Panc1 (cell line): ENCODE data around the gene SLC25A10. TPM values are rescaled to one million over a fixed set of nuclear protein-coding genes. Genes with fewer than 3 reads are reported as not detected.

Experiments used
- ATAC-seq: fragments of 200-7000 bp; cut with Tn5 transposase; 2 replicates; pipeline ENCODE4 v1.9.1; 2020; ENCODE audit warnings: mild to moderate bottlenecking, moderate library complexity
- BruUV-seq: library from RNA; stranded (reverse); fragments of 400-500 nt; replicated peaks from 2 replicates; lab custom pipeline; 2021; lab: Mats Ljungman, UMichigan
- CTCF ChIA-PET: fragments of 300-600 bp; sonication (Branson Sonifier 250); formaldehyde crosslinking; loops from one replicate; lab custom pipeline; 2022; ENCODE audit warnings: antibody characterized with exemption; lab: Charles Lee
- POLR2A ChIA-PET: fragments of 300-600 bp; sonication (Branson Sonifier 250); formaldehyde crosslinking; loops from one replicate; lab custom pipeline; 2022; ENCODE audit warnings: antibody characterized with exemption; lab: Charles Lee
- DNase-seq: peaks from one replicate; pipeline ENCODE4 v3.0.0-alpha.2; 2010; ENCODE audit warnings: low read depth, low spot score
- H3K27ac ChIP-seq: 2 replicates; pipeline ENCODE4 v1.5.1; 2011; ENCODE audit warnings: mild to moderate bottlenecking, low read length, inconsistent platforms
- H3K27me3 ChIP-seq: fragments of 200-500 bp; sonication (Bioruptor generic); 2 replicates; pipeline ENCODE4 v1.6.0; 2014; ENCODE audit warnings: low read length, inconsistent platforms; ENCODE audit not compliant: control insufficient read depth, insufficient read depth
- H3K36me3 ChIP-seq: fragments of 200-500 bp; sonication (Bioruptor generic); 2 replicates; pipeline ENCODE4 v1.5.1; 2014; ENCODE audit warnings: inconsistent platforms, mild to moderate bottlenecking, low read length, moderate library complexity; ENCODE audit not compliant: control insufficient read depth, insufficient read depth
- H3K4me1 ChIP-seq: 2 replicates; pipeline ENCODE4 v1.5.1; 2011; ENCODE audit warnings: inconsistent platforms, mild to moderate bottlenecking, low read length, moderate library complexity; ENCODE audit not compliant: control insufficient read depth, insufficient read depth
- H3K4me3 ChIP-seq, 2 experiments: 2 replicates each; pipeline ENCODE4 v1.5.1; 2011 to 2012; ENCODE audit warnings: low read depth in 2 of 2, low read length in 2 of 2, mild to moderate bottlenecking in 2 of 2, inconsistent platforms in 1 of 2, moderate library complexity in 1 of 2
- H3K9me3 ChIP-seq: fragments of 200-500 bp; sonication (Bioruptor generic); 2 replicates; pipeline ENCODE4 v1.5.1; 2014; ENCODE audit warnings: low read depth, mild to moderate bottlenecking, inconsistent platforms, low read length, moderate library complexity; ENCODE audit not compliant: control insufficient read depth, insufficient read depth
- POLR2AphosphoS5 ChIP-seq: IDR thresholded peaks from 2 replicates; pipeline ENCODE4 v1.6.1; 2012; ENCODE audit warnings: mild to moderate bottlenecking, low read depth, low read length, moderate library complexity
- SIN3A ChIP-seq: IDR thresholded peaks from 2 replicates; pipeline ENCODE4 v1.6.1; 2012; ENCODE audit warnings: low read depth, mild to moderate bottlenecking, low read length, moderate library complexity, borderline replicate concordance; ENCODE audit not compliant: insufficient read depth
- TCF7L2 ChIP-seq: IDR thresholded peaks from 2 replicates; pipeline ENCODE4 v1.6.1; 2011; ENCODE audit warnings: mild to moderate bottlenecking, low read depth, low read length, inconsistent platforms
- in situ Hi-C: cut with HindIII; loops from 2 replicates; pipeline ENCODE4 v1.10.0; 2016; ENCODE audit warnings: low sequenced_read_pairs, low pct_unique_long_range_greater_than_20kb
- intact Hi-C: fragments of 100-400 bp; cut with micrococcal nuclease; formaldehyde crosslinking; loops from one replicate; pipeline ENCODE4 v1.10.0; 2022; ENCODE audit not compliant: unreplicated experiment
- total RNA-seq: library from RNA; stranded (reverse); gene quantifications from one replicate; pipeline ENCODE4 v1.2.1, GENCODE V29; 2021; ENCODE audit not compliant: unreplicated experiment
- TF ChIP-seq, protein P1 (sequence below): fragments of 450-650 bp; IDR thresholded peaks from 2 replicates; pipeline ENCODE4 v1.5.1; 2017; ENCODE audit warnings: mild to moderate bottlenecking
- TF ChIP-seq, protein P2 (sequence below), 2 experiments: IDR thresholded peaks; 2 replicates each; pipeline ENCODE4 v1.6.1; 2011 to 2012; ENCODE audit warnings: low read depth in 2 of 2, control low read depth in 1 of 2, low read length in 1 of 2, mild to moderate bottlenecking in 1 of 2, moderate library complexity in 1 of 2; ENCODE audit not compliant: insufficient read depth in 1 of 2

SLC25A10 gene
- total RNA-seq, 1 experiment from 2014 or later = 81.2 TPM

DNA sequence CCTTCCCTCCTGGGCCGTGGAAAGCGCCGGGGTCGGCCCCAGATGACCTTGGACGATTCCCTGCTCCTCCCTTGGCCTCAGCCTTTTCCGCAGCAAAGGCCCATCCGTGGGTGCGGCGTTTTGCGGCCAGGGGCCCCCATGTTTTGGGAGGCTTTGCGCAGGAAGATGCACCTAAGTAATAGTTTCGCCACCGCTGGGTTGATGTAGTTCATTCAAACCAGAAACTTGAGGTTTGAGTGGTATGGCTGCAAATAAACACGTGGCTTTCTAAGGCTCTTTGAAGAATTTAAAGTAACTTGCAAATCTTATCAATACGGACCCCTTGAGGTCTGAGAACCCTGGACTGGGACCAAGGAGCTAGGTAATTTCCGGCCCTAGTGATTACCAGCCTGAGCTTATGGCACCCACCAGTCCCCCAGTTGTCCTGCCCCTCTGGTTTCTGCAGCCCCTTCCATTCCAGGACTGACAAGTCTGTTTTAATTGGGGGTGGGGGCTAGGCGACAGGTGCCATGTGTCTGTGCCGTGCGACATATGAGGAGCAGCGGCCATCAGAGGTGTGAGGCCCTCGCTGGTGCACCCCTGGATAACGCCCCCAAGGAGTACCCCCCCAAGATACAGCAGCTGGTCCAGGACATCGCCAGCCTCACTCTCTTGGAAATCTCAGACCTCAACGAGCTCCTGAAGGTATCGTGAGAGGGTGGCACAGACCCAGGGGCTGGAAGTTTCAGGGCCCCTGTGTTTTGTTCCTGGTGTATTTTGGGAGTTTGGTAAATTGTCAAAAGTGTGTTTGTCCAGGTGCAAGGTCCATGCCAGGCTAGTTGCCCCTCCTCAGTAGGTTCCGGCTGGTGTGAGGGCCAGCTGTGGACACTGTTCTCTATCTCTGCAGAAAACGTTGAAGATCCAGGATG, 8.1 kb upstream of the SLC25A10 start:
- peaks cover 20% of the 10 kb centered on the region; the same call in 1 of the 2 replicates for H3K36me3 ChIP-seq
- DNase-seq (no peak), ATAC-seq (no peak)
- TF ChIP-seq, protein P1, sequence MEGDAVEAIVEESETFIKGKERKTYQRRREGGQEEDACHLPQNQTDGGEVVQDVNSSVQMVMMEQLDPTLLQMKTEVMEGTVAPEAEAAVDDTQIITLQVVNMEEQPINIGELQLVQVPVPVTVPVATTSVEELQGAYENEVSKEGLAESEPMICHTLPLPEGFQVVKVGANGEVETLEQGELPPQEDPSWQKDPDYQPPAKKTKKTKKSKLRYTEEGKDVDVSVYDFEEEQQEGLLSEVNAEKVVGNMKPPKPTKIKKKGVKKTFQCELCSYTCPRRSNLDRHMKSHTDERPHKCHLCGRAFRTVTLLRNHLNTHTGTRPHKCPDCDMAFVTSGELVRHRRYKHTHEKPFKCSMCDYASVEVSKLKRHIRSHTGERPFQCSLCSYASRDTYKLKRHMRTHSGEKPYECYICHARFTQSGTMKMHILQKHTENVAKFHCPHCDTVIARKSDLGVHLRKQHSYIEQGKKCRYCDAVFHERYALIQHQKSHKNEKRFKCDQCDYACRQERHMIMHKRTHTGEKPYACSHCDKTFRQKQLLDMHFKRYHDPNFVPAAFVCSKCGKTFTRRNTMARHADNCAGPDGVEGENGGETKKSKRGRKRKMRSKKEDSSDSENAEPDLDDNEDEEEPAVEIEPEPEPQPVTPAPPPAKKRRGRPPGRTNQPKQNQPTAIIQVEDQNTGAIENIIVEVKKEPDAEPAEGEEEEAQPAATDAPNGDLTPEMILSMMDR = no peak
- TF ChIP-seq, protein P2, sequence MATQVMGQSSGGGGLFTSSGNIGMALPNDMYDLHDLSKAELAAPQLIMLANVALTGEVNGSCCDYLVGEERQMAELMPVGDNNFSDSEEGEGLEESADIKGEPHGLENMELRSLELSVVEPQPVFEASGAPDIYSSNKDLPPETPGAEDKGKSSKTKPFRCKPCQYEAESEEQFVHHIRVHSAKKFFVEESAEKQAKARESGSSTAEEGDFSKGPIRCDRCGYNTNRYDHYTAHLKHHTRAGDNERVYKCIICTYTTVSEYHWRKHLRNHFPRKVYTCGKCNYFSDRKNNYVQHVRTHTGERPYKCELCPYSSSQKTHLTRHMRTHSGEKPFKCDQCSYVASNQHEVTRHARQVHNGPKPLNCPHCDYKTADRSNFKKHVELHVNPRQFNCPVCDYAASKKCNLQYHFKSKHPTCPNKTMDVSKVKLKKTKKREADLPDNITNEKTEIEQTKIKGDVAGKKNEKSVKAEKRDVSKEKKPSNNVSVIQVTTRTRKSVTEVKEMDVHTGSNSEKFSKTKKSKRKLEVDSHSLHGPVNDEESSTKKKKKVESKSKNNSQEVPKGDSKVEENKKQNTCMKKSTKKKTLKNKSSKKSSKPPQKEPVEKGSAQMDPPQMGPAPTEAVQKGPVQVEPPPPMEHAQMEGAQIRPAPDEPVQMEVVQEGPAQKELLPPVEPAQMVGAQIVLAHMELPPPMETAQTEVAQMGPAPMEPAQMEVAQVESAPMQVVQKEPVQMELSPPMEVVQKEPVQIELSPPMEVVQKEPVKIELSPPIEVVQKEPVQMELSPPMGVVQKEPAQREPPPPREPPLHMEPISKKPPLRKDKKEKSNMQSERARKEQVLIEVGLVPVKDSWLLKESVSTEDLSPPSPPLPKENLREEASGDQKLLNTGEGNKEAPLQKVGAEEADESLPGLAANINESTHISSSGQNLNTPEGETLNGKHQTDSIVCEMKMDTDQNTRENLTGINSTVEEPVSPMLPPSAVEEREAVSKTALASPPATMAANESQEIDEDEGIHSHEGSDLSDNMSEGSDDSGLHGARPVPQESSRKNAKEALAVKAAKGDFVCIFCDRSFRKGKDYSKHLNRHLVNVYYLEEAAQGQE (IDR thresholded peaks at IDR 0.05; ENCODE audit: insufficient read depth in 1 of 2, low read depth in 2 of 2, low read length in 1 of 2) = no peak
- TF ChIP-seq POLR2AphosphoS5 (no peak), TCF7L2 (no peak), SIN3A (no peak)
- peak overlapping the region; percentile 96 to 98 for H3K4me3 ChIP-seq
- in situ Hi-C loops (no loop called here), intact Hi-C loops (no loop called here)
- H3K27me3 ChIP-seq = no peaks in the 10 kb centered on the region
- peaks cover 20% of the 10 kb centered on the region for H3K4me1 ChIP-seq
- POLR2A ChIA-PET = interaction anchor here (0.6 to 0.7 kb wide), 4 partner anchors 8 to 232 kb away, joined by 3 to 4 read pairs (median 4); partner anchors contain the start of genes P4HB and SLC25A10
- BruUV-seq = no TSS peak
- peak overlapping the region; percentile 96 for H3K27ac ChIP-seq
- CTCF ChIA-PET = interaction anchor here (0.6 kb wide), 1 partner anchor 566 kb away, joined by 4 read pairs; no protein-coding TSS in a partner anchor
- H3K9me3 ChIP-seq = no peaks in the 10 kb centered on the region

DNA sequence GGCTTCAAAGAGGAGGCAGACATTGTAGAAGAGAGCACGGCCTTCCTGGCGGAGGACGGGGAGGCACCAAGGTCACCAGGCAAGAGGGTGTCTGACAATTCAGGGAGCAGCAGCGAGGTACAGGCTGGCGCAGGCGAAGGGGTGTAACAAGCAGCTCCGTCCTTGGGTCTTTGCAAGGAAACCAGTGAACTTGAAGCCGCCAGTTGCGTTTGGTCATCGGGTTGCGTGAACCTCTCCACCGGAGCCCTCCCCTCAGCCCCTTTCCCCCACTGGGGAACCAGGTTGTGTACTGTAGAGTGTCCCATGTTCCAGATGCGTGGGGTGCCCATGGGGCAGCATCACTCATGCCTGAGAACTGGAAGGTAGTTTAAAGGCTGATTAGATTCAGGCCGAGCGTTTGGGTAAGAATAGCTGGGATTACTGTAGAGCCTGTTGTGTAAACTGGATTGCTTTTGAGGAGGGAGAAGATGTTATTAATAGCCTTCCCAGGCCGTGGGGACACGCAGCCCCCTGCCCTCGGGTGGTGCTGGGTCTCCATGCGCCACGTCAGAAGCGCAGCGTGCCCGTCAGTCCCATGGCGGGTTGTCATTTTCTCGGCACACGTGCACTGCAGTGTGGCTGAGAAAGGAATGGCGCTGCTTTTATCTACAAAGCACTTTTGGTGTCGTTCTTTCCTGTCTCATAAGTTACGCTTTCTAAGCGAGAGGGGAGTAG, 6.4 kb upstream of the SLC25A10 start:
- ATAC-seq (no peak), DNase-seq (no peak)
- Histone ChIP-seq H3K9me3 (no peaks in the 10 kb centered on the region), H3K4me3 (no peak overlapping the region), H3K27me3 (no peaks in the 10 kb centered on the region), H3K36me3 (peaks cover 20% of the 10 kb centered on the region; the same call in 1 of the 2 replicates), H3K27ac (no peak overlapping the region), H3K4me1 (peaks cover 29% of the 10 kb centered on the region)
- in situ Hi-C loops = no loop called here
- intact Hi-C loops = no loop called here
- TSS peak; percentile 67 for BruUV-seq
- TF ChIP-seq POLR2AphosphoS5 (no peak), SIN3A (no peak), TCF7L2 (no peak)
- TF ChIP-seq, protein P1 = no peak
- TF ChIP-seq, protein P2 (IDR thresholded peaks at IDR 0.05; ENCODE audit: insufficient read depth in 1 of 2, low read depth in 2 of 2, low read length in 1 of 2) = no peak
- CTCF ChIA-PET = no interaction called here
- POLR2A ChIA-PET = interaction anchor here (0.7 kb wide), 1 partner anchor 113 kb away, joined by 3 read pairs; no protein-coding TSS in a partner anchor
